MCF 10A (cell line): ENCODE results near the gene SLC35G6. TPM values are rescaled to one million over a fixed set of nuclear protein-coding genes. Genes with fewer than 3 reads are reported as not detected.

Experiments used
- BruUV-seq: library from RNA; stranded (reverse); fragments of 400-500 nt; replicated peaks from 2 replicates; lab custom pipeline; 2021; lab: Mats Ljungman, UMichigan
- CTCF ChIA-PET: fragments of 300-600 bp; sonication (Branson Sonifier 250); formaldehyde crosslinking; extraction: SDS; loops from one replicate; lab custom pipeline; 2021; ENCODE audit warnings: antibody characterized with exemption, inconsistent platforms; lab: Yijun Ruan, JAX
- POLR2A ChIA-PET: fragments of 300-600, 350-650 bp; sonication (Branson Sonifier 250); formaldehyde crosslinking; extraction: SDS; loops from one replicate; lab custom pipeline; 2020; ENCODE audit warnings: antibody characterized with exemption, inconsistent platforms; lab: Yijun Ruan, JAX
- DNase-seq: peaks from one replicate; pipeline ENCODE4 v3.0.0-alpha.2; 2018; ENCODE audit not compliant: unreplicated experiment
- H3K27ac Mint-ChIP-seq: one replicate; pipeline ENCODE4 v1.8.0; 2022; ENCODE audit warnings: mild to moderate bottlenecking, low read depth, mixed read lengths; ENCODE audit not compliant: unreplicated experiment
- H3K27me3 Mint-ChIP-seq: one replicate; pipeline ENCODE4 v1.8.0; 2022; ENCODE audit warnings: mixed read lengths; ENCODE audit not compliant: insufficient read depth, unreplicated experiment
- H3K36me3 Mint-ChIP-seq: one replicate; pipeline ENCODE4 v1.8.0; 2022; ENCODE audit warnings: mild to moderate bottlenecking, moderate library complexity, mixed read lengths; ENCODE audit not compliant: insufficient read depth, unreplicated experiment
- H3K4me1 Mint-ChIP-seq: one replicate; pipeline ENCODE4 v1.8.0; 2022; ENCODE audit warnings: mixed read lengths; ENCODE audit not compliant: insufficient read depth, unreplicated experiment
- H3K4me3 Mint-ChIP-seq: one replicate; pipeline ENCODE4 v1.8.0; 2022; ENCODE audit warnings: mild to moderate bottlenecking, moderate library complexity, mixed read lengths; ENCODE audit not compliant: unreplicated experiment
- H3K9me3 Mint-ChIP-seq: one replicate; pipeline ENCODE4 v1.8.0; 2022; ENCODE audit warnings: mixed read lengths; ENCODE audit not compliant: unreplicated experiment
- CTCF ChIP-seq: fragments of 200-600 bp; IDR thresholded peaks from one replicate; pipeline ENCODE4 v1.8.0; 2022; ENCODE audit warnings: antibody characterized with exemption, mild to moderate bottlenecking; ENCODE audit not compliant: unreplicated experiment
- intact Hi-C: fragments of 100-400 bp; cut with micrococcal nuclease; formaldehyde crosslinking; loops from 2 replicates; pipeline ENCODE4 v1.14.1; 2022
- total RNA-seq: library from RNA; stranded (reverse); gene quantifications from 2 replicates; pipeline ENCODE4 v1.2.3, GENCODE V29; 2022

The SLC35G6 gene
- total RNA-seq, 1 experiment from 2014 or later = not detected

DNA sequence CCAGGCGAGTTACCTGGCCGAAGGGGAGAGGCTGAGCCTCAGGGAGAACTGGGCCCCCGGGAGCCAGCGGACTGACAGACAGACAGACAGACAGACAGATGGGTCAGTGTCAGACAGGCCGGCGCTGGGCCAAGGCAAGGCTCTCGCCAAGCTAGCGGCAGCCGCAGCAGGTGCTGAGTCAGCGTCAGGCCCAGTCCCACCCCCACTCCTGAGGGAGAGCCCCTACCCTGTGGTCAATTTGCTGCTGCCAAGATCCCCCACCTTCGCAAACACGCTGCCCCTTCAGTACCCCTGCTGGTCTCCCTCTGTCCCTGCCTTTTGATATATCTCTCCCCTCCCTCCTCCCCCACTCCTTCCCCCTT lies 40.4 kb upstream of the SLC35G6 start:
- H3K4me1 Mint-ChIP-seq = peaks cover 23% of the 10 kb centered on the region
- H3K36me3 Mint-ChIP-seq = peaks cover 4% of the 10 kb centered on the region
- H3K9me3 Mint-ChIP-seq = no peaks in the 10 kb centered on the region
- no peaks in the 10 kb centered on the region for H3K27me3 Mint-ChIP-seq
- intact Hi-C loops = no loop called here
- H3K27ac Mint-ChIP-seq = no peak overlapping the region
- ChIA-PET CTCF (interaction anchor here (0.9 to 2.3 kb wide), 3 partner anchors 52 to 210 kb away, joined by 3 to 14 read pairs (median 3); partner anchors contain the start of gene TNFSF13), POLR2A (interaction anchor here (0.7 to 8.9 kb wide), 10 partner anchors 9 to 120 kb away, joined by 3 to 115 read pairs (median 4); partner anchors contain the start of genes POLR2A, TMEM256 and ZBTB4)
- TF ChIP-seq CTCF = peak; percentile 10
- BruUV-seq = no TSS peak
- H3K4me3 Mint-ChIP-seq = peak overlapping the region; percentile 38
- peak; percentile 58 for DNase-seq

DNA sequence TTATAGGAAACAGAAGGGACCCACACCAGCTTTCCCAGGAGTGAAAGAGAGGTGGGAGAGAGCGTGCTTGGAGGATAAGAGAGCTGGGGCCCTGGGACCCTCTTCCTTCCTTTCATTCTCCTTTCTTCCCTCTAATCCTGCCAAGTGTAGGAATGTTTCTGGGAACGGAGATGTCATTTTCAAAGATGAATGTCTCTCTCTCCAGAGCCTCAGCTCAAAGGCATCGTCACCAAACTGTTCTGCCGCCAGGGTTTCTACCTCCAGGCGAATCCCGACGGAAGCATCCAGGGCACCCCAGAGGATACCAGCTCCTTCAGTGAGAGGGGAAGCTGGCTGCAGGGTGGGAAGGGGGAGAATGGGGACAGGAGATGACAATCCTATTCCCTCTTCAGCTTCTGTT lies 40.0 kb upstream of the SLC35G6 start:
- CTCF ChIA-PET = interaction anchor here (0.6 to 2.3 kb wide), 7 partner anchors 10 to 209 kb away, joined by 3 to 14 read pairs (median 3); partner anchors contain the start of genes SLC35G6, SOX15 and TNFSF13
- Mint-ChIP-seq H3K4me1 (peaks cover 23% of the 10 kb centered on the region), H3K4me3 (no peak overlapping the region), H3K27me3 (no peaks in the 10 kb centered on the region), H3K36me3 (peaks cover 4% of the 10 kb centered on the region), H3K9me3 (no peaks in the 10 kb centered on the region), H3K27ac (no peak overlapping the region)
- no TSS peak for BruUV-seq
- POLR2A ChIA-PET = interaction anchor here (0.6 to 8.9 kb wide), 11 partner anchors 8 to 426 kb away, joined by 3 to 115 read pairs (median 3); partner anchors contain the start of genes POLR2A, TMEM256 and ZBTB4
- intact Hi-C loops = no loop called here
- no peak for DNase-seq
- TF ChIP-seq CTCF = no peak

- no TSS peak for BruUV-seq
- intact Hi-C loops = no loop called here
- no peak overlapping the region for H3K4me3 Mint-ChIP-seq
- no peak overlapping the region for H3K27ac Mint-ChIP-seq
- POLR2A ChIA-PET = interaction anchor here (0.6 to 8.9 kb wide), 7 partner anchors 9 to 427 kb away, joined by 3 to 115 read pairs (median 4); partner anchors contain the start of genes POLR2A and ZBTB4
- peaks cover 4% of the 10 kb centered on the region for H3K36me3 Mint-ChIP-seq
- no peaks in the 10 kb centered on the region for H3K27me3 Mint-ChIP-seq
- CTCF ChIA-PET = interaction anchor here (0.6 to 1.4 kb wide), 5 partner anchors 39 to 397 kb away, joined by 3 to 5 read pairs (median 4); partner anchors contain the start of genes SLC35G6 and SOX15
- H3K4me1 Mint-ChIP-seq = peaks cover 17% of the 10 kb centered on the region
- DNase-seq = no peak
- no peak for TF ChIP-seq CTCF
- no peaks in the 10 kb centered on the region for H3K9me3 Mint-ChIP-seq
Measured at GRCh38 chr17:7442142-7442541, 39.1 kb upstream of the SLC35G6 start.
